Neural cell (in vitro differentiated cells): ENCODE data around the gene MED16.
"Not testable (repeated sequence)": the region's sequence is repeated elsewhere in the genome, so short reads cannot be mapped to it uniquely, and the experiment has no call there.

Experiments used
- CTCF ChIP-seq: fragments of 450-650 bp; IDR thresholded peaks from 2 replicates; pipeline ENCODE4 v1.5.1; 2014; ENCODE audit warnings: antibody characterized with exemption, mild to moderate bottlenecking, moderate library complexity; ENCODE audit not compliant: poor library complexity, severe bottlenecking
- EP300 ChIP-seq: fragments of 450-650 bp; conservative IDR thresholded peaks from 2 replicates; pipeline ENCODE4 v1.6.1; 2014; ENCODE audit warnings: antibody characterized with exemption, mild to moderate bottlenecking, moderate library complexity; ENCODE audit not compliant: poor library complexity, severe bottlenecking
- EZH2 ChIP-seq: fragments of 200-600, 300-800 bp; shearing (Covaris generic), sonication (generic); IDR thresholded peaks from 2 replicates; pipeline ENCODE4 v1.6.1; 2014; ENCODE audit warnings: antibody characterized with exemption, low read length, borderline replicate concordance, mild to moderate bottlenecking; ENCODE audit not compliant: insufficient read depth, poor library complexity, severe bottlenecking
- MXI1 ChIP-seq: fragments of 450-650 bp; conservative IDR thresholded peaks from 2 replicates; pipeline ENCODE4 v1.6.1; 2014; ENCODE audit warnings: antibody characterized with exemption, mild to moderate bottlenecking; ENCODE audit not compliant: poor library complexity, severe bottlenecking
- POLR2AphosphoS5 ChIP-seq: IDR thresholded peaks from 2 replicates; pipeline ENCODE4 v1.6.1; 2012
- RAD21 ChIP-seq: fragments of 450-650 bp; conservative IDR thresholded peaks from 2 replicates; pipeline ENCODE4 v1.6.1; 2014; ENCODE audit warnings: antibody characterized with exemption, mild to moderate bottlenecking, moderate library complexity
- REST ChIP-seq: IDR thresholded peaks from 2 replicates; pipeline ENCODE4 v1.6.1; 2012; ENCODE audit warnings: borderline replicate concordance
- SMC3 ChIP-seq: fragments of 450-650 bp; conservative IDR thresholded peaks from 2 replicates; pipeline ENCODE4 v1.6.1; 2014; ENCODE audit warnings: antibody characterized with exemption, mild to moderate bottlenecking, moderate library complexity; ENCODE audit not compliant: poor library complexity

GRCh38 chr19:849195-849594, 43.8 kb downstream of the MED16 start:
- TF ChIP-seq CTCF, MXI1, EZH2, EP300, POLR2AphosphoS5, RAD21, REST, SMC3: not testable (repeated sequence)
